PFSK-1 (cell line): ENCODE results near the gene MYO1D.

ENCODE experiments used
- FOXP2 ChIP-seq: optimal IDR thresholded peaks from 2 replicates; pipeline ENCODE3; 2011; ENCODE audit warnings: borderline replicate concordance, control low read depth, inconsistent platforms; ENCODE audit not compliant: insufficient read depth; ENCODE audit errors: extremely low read length, extremely low read depth
- POLR2AphosphoS5 ChIP-seq: IDR thresholded peaks from 2 replicates; pipeline ENCODE4 v1.6.1; 2012; ENCODE audit warnings: low read depth, mild to moderate bottlenecking, control low read depth, low read length, moderate library complexity
- REST ChIP-seq, 2 experiments: IDR thresholded peaks; 2 replicates each; pipeline versions ENCODE4 v1.6.1 to v1.8.0; 2011 to 2012; ENCODE audit warnings: low read depth in 2 of 2, low read length in 2 of 2, control low read depth in 1 of 2, inconsistent platforms in 1 of 2, mild to moderate bottlenecking in 1 of 2, moderate library complexity in 1 of 2; ENCODE audit not compliant: insufficient read depth in 1 of 2
- SIN3A ChIP-seq: IDR thresholded peaks from 2 replicates; pipeline ENCODE4 v1.6.1; 2012; ENCODE audit warnings: mild to moderate bottlenecking, low read length, moderate library complexity, borderline replicate concordance; ENCODE audit not compliant: insufficient read depth
- TAF1 ChIP-seq: IDR thresholded peaks from 2 replicates; pipeline ENCODE4 v1.6.1; 2012; ENCODE audit warnings: low read length, control low read depth, borderline replicate concordance; ENCODE audit not compliant: insufficient read depth

The MYO1D gene

DNA sequence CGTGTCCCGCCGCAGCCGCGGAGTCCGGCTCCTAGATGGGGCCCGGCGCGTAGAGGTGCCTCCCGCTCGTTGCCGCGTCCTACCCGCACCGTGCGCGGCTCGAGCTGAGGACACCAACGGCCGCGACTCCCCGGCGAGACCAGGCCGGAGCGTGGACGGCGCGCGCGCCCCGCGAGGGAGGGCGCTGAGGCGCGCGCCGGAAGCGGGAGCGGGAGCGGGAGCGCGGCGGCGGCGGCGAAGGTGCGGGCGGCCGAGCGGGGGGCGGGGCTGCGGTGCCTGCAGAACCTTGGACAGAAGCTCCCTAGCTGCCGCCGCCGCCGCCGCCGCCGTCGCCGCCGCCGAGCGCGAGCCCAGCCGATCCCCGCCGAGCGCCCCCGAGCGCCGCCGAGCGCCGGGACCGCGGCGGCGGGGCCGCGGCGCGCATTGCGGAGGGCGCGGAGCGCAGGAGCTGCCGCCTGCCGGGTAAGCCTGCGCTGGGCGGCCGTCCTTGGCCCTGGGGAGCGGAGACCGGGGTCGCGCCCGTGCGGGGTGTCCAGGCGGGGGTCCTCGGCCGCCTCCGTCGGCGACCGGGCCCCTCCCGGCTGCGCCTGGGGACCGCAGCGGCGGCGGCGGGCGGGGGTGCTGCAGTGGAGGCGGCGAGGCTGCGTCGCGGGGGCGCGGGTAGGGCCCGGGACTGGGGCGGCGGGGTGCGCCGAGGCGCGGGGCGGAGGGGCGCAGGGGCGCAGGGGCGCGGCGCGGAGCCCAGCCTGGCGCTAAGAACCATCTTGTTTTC, 390.0 kb downstream of the MYO1D start, which contains the start of gene CDK5R1:
TSS of gene CDK5R1 (plus strand) at position 293 of the 772 bp plus-strand sequence. CDS start 628 bp downstream, outside the sequence.
- TF ChIP-seq SIN3A (no peak), TAF1 (no peak), FOXP2 (peak; percentile 15), POLR2AphosphoS5 (no peak), REST (IDR thresholded peaks at IDR 0.05; ENCODE audit: insufficient read depth in 1 of 2, low read depth in 2 of 2, low read length in 2 of 2) (peak; percentile 73 to 85)

DNA sequence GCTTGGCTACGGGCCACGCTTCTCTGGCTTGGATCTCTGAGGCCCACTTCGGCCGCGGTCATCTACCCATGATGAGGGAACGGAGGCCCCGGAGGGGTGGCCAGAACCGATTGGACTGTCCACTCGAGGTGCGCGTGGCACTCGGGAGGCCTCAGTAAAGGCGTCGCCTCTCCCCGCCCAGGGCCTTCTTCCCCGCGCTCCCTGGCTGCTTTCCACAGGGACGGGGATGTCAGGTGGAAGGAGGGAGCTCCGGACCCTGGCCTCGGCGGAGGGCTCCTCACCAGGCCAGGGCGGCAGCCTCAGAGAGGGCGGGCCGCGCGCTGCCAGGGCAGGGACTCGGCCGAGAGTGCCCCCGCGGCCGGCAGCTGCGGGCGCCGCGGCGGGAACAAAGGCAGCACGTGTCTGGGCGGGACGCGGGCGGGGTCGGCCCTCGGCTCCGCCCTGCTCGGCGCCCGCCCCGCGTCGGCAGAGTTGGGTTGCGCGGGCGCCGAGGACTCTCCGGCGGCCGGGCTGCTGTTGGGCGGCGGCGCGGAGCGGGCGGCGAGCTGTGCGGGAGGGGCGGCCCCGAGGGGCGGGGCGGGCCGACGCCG, 390.7 kb downstream of the MYO1D start:
- TF ChIP-seq TAF1 (no peak), SIN3A (no peak), POLR2AphosphoS5 (no peak), REST (IDR thresholded peaks at IDR 0.05; ENCODE audit: insufficient read depth in 1 of 2, low read depth in 2 of 2, low read length in 2 of 2) (no peak), FOXP2 (peak; percentile 1)

- TF ChIP-seq POLR2AphosphoS5 (no peak), FOXP2 (no peak), TAF1 (no peak), REST (IDR thresholded peaks at IDR 0.05; ENCODE audit: insufficient read depth in 1 of 2, low read depth in 2 of 2, low read length in 2 of 2) (no peak), SIN3A (no peak)
These were observed 391.4 kb downstream of the MYO1D start for GRCh38 chr17:32485261-32486110.

- no peak for TF ChIP-seq SIN3A
- no peak for TF ChIP-seq POLR2AphosphoS5
- TF ChIP-seq FOXP2 = no peak
- no peak for TF ChIP-seq REST (IDR thresholded peaks at IDR 0.05; ENCODE audit: insufficient read depth in 1 of 2, low read depth in 2 of 2, low read length in 2 of 2)
- no peak for TF ChIP-seq TAF1
These were observed 392.3 kb downstream of the MYO1D start for GRCh38 chr17:32484628-32485027.
